ENCODE measurements around the gene ZNF516.

DNA sequence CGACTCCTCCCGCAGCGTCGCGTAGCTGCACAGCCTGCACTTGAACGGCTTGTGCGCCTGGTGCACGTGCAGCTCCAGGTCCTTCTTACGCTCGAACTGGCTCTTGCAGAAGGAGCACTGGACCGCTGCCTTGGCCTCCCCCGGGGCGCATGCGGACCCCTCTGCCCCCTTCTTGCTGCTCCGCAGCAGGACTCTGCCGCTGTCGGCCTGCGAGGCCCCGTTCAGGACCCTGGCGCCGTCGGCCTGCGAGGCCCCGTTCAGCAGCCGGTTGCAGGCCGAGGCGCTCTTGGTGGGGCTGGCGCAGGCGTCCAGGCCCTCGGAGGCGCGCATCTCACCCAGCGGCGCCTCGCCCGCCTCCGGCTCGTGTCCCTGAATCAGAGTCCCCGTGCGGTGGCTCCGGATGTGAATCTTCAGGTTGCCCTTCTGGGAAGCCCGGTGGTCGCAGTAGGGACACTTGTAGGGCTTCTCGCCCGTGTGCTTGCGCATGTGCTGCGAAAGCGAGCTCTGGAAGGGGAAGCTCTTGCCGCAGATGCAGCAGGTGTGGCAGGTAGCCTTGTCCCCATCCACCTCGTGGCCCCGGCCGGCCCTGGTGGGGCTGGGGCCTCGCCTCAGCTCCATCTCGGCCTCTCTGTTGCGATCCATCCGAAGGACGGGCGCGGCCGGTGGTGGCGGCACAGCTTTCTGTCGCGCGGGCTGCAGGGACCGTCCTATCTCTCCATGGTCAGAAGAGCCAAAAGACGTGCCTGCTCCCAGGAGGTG, 52.5 kb downstream of the ZNF516 start:
- TF ChIP-seq, protein P1, sequence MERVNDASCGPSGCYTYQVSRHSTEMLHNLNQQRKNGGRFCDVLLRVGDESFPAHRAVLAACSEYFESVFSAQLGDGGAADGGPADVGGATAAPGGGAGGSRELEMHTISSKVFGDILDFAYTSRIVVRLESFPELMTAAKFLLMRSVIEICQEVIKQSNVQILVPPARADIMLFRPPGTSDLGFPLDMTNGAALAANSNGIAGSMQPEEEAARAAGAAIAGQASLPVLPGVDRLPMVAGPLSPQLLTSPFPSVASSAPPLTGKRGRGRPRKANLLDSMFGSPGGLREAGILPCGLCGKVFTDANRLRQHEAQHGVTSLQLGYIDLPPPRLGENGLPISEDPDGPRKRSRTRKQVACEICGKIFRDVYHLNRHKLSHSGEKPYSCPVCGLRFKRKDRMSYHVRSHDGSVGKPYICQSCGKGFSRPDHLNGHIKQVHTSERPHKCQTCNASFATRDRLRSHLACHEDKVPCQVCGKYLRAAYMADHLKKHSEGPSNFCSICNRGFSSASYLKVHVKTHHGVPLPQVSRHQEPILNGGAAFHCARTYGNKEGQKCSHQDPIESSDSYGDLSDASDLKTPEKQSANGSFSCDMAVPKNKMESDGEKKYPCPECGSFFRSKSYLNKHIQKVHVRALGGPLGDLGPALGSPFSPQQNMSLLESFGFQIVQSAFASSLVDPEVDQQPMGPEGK (CRISPR knock-in tag; IDR thresholded peaks at IDR 0.05; ENCODE audit: borderline replicate concordance), result no peak
- TF ChIP-seq SNAI2 (CRISPR knock-in tag; IDR thresholded peaks at IDR 0.05) (no peak), TOX (CRISPR knock-in tag; IDR thresholded peaks at IDR 0.05; ENCODE audit: borderline replicate concordance) (no peak), ZFP30 (CRISPR knock-in tag; IDR thresholded peaks at IDR 0.05) (no peak), ZFP3 (CRISPR knock-in tag; IDR thresholded peaks at IDR 0.05) (no peak), ZNF565 (CRISPR knock-in tag; conservative IDR thresholded peaks at IDR 0.05; ENCODE audit: low read depth) (no peak), ARNTL (CRISPR knock-in tag; IDR thresholded peaks at IDR 0.05; ENCODE audit: borderline replicate concordance, low read depth) (no peak), ZNF70 (CRISPR knock-in tag; IDR thresholded peaks at IDR 0.05) (no peak), RARB (CRISPR knock-in tag; IDR thresholded peaks at IDR 0.05) (no peak), GLIS3 (CRISPR knock-in tag; IDR thresholded peaks at IDR 0.05) (no peak)
- TF ChIP-seq, protein P2, sequence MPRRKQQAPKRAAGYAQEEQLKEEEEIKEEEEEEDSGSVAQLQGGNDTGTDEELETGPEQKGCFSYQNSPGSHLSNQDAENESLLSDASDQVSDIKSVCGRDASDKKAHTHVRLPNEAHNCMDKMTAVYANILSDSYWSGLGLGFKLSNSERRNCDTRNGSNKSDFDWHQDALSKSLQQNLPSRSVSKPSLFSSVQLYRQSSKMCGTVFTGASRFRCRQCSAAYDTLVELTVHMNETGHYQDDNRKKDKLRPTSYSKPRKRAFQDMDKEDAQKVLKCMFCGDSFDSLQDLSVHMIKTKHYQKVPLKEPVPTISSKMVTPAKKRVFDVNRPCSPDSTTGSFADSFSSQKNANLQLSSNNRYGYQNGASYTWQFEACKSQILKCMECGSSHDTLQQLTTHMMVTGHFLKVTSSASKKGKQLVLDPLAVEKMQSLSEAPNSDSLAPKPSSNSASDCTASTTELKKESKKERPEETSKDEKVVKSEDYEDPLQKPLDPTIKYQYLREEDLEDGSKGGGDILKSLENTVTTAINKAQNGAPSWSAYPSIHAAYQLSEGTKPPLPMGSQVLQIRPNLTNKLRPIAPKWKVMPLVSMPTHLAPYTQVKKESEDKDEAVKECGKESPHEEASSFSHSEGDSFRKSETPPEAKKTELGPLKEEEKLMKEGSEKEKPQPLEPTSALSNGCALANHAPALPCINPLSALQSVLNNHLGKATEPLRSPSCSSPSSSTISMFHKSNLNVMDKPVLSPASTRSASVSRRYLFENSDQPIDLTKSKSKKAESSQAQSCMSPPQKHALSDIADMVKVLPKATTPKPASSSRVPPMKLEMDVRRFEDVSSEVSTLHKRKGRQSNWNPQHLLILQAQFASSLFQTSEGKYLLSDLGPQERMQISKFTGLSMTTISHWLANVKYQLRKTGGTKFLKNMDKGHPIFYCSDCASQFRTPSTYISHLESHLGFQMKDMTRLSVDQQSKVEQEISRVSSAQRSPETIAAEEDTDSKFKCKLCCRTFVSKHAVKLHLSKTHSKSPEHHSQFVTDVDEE (CRISPR knock-in tag; IDR thresholded peaks at IDR 0.05), result no peak
- TF ChIP-seq, protein P3, sequence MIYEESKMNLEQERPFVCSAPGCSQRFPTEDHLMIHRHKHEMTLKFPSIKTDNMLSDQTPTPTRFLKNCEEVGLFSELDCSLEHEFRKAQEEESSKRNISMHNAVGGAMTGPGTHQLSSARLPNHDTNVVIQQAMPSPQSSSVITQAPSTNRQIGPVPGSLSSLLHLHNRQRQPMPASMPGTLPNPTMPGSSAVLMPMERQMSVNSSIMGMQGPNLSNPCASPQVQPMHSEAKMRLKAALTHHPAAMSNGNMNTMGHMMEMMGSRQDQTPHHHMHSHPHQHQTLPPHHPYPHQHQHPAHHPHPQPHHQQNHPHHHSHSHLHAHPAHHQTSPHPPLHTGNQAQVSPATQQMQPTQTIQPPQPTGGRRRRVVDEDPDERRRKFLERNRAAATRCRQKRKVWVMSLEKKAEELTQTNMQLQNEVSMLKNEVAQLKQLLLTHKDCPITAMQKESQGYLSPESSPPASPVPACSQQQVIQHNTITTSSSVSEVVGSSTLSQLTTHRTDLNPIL (CRISPR knock-in tag; IDR thresholded peaks at IDR 0.05; ENCODE audit: low read depth), result no peak
- TF ChIP-seq, protein P4, sequence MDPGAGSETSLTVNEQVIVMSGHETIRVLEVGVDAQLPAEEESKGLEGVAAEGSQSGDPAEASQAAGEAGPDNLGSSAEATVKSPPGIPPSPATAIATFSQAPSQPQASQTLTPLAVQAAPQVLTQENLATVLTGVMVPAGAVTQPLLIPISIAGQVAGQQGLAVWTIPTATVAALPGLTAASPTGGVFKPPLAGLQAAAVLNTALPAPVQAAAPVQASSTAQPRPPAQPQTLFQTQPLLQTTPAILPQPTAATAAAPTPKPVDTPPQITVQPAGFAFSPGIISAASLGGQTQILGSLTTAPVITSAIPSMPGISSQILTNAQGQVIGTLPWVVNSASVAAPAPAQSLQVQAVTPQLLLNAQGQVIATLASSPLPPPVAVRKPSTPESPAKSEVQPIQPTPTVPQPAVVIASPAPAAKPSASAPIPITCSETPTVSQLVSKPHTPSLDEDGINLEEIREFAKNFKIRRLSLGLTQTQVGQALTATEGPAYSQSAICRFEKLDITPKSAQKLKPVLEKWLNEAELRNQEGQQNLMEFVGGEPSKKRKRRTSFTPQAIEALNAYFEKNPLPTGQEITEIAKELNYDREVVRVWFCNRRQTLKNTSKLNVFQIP (CRISPR knock-in tag; IDR thresholded peaks at IDR 0.05; ENCODE audit: borderline replicate concordance, low read depth), result no peak
